HepG2 (cell line): ENCODE measurements around the gene SLC7A6OS.

Experiments
- EP300 ChIP-seq, 3 experiments: sonication (generic) in 1 of 3; formaldehyde crosslinking in 1 of 3; IDR thresholded peaks; 2 replicates each; pipeline versions ENCODE4 v1.5.1 to v1.6.1; 2011 to 2020; ENCODE audit warnings: low read depth in 2 of 3, low read length in 2 of 3, borderline replicate concordance in 1 of 3, improper control_type of control experiment in 1 of 3, mild to moderate bottlenecking in 1 of 3, missing genetic modification reagents in 1 of 3, moderate library complexity in 1 of 3
- KDM5A ChIP-seq: fragments of 200-600 bp; sonication (generic); IDR thresholded peaks from 2 replicates; pipeline ENCODE4 v1.7.0; 2018; ENCODE audit warnings: antibody characterized with exemption, mild to moderate bottlenecking, low read length, borderline replicate concordance
- MEIS1 ChIP-seq: sonication (generic); formaldehyde crosslinking; IDR thresholded peaks from 2 replicates; pipeline ENCODE4 v1.9.0; 2021; ENCODE audit warnings: mild to moderate bottlenecking, missing genetic modification reagents, moderate library complexity, borderline replicate concordance
- NBN ChIP-seq: fragments of 450-650 bp; conservative IDR thresholded peaks from 2 replicates; pipeline ENCODE4 v1.6.1; 2017
- NR2F1 ChIP-seq, 2 experiments: fragments of 450-650 bp in 1 of 2; formaldehyde crosslinking in 1 of 2; IDR thresholded peaks; 2 replicates each; pipeline versions ENCODE4 v1.5.0 to v1.6.1; 2016 to 2020; ENCODE audit warnings: mild to moderate bottlenecking in 1 of 2, missing compliant biosample characterization in 1 of 2, missing genetic modification reagents in 1 of 2, moderate library complexity in 1 of 2
- PPARG ChIP-seq: conservative IDR thresholded peaks from 2 replicates; pipeline ENCODE4 v1.6.1; 2016; ENCODE audit warnings: missing biosample characterization, missing genetic modification reagents
- SKI ChIP-seq: fragments of 450-650 bp; IDR thresholded peaks from one replicate; pipeline ENCODE4 v1.6.1; 2018; ENCODE audit warnings: mild to moderate bottlenecking; ENCODE audit not compliant: partially characterized antibody
- YEATS4 ChIP-seq: sonication (generic); formaldehyde crosslinking; IDR thresholded peaks from 2 replicates; pipeline ENCODE4 v1.4.0; 2020; ENCODE audit warnings: missing genetic modification reagents, borderline replicate concordance
- YY1 ChIP-seq: IDR thresholded peaks from 2 replicates; pipeline ENCODE4 v1.6.1; 2011; ENCODE audit warnings: low read length, low read depth, moderate library complexity, mild to moderate bottlenecking; ENCODE audit not compliant: insufficient read depth, insufficient replicate concordance
- ZNF350 ChIP-seq: sonication (generic); formaldehyde crosslinking; IDR thresholded peaks from 2 replicates; pipeline ENCODE4 v1.4.0; 2020; ENCODE audit warnings: mild to moderate bottlenecking, low read depth, missing genetic modification reagents, borderline replicate concordance
- ZNF552 ChIP-seq: sonication (generic); formaldehyde crosslinking; IDR thresholded peaks from 2 replicates; pipeline ENCODE4 v1.9.0; 2022; ENCODE audit warnings: missing genetic modification reagents, mild to moderate bottlenecking, borderline replicate concordance
- TF ChIP-seq, protein P1 (sequence below): sonication (generic); formaldehyde crosslinking; IDR thresholded peaks from 2 replicates; pipeline ENCODE4 v1.5.1; 2020; ENCODE audit warnings: missing genetic modification reagents, mild to moderate bottlenecking, borderline replicate concordance
- TF ChIP-seq, protein P2 (sequence below): sonication (generic); formaldehyde crosslinking; IDR thresholded peaks from 2 replicates; pipeline ENCODE4 v1.5.0; 2020; ENCODE audit warnings: mild to moderate bottlenecking, missing genetic modification reagents, moderate library complexity

DNA sequence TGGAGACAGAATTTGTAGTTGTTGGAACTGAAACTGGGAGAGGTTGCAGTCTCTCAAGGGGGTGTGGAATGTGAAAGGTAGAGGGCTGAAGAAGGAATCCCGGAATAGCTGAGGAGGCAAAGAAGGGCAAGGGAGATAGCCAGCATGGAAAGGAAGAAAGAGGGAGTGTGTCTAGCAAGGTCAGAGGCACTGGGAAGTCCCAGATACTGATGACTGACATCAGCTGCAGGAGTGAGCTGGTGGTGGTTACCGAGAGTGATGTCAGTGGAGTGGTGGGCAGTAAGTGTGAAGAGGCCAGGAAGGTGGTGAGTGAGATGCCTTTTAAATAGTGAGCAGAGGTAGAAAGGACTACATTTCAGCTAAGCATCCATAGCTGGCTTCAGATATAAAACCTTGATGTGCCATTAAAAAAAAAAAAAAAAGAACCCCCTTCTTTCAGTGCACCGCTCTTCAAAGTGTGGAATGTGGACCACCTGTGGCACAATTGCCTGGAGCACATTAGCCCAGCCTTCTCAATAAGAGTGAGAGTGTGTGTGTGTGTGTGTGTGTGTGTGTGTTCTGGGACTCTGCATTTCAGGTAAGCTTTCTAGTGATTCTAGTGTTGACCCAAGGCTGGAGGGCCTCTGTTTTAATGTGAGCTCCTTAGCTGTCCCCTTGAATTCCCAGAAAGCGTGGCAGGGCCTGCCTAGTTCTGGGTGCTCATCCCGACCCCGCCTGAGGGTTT lies 8.6 kb upstream of the SLC7A6OS start:
- TF ChIP-seq YY1 (no peak), PPARG (CRISPR knock-in tag) (no peak), EP300 (IDR thresholded peaks at IDR 0.05; ENCODE audit: low read depth in 2 of 2, low read length in 2 of 2) (no peak), EP300 (CRISPR knock-in tag; IDR thresholded peaks at IDR 0.05; ENCODE audit: borderline replicate concordance) (no peak), NBN (no peak), YEATS4 (CRISPR knock-in tag) (no peak), NR2F1 (CRISPR knock-in tag; IDR thresholded peaks at IDR 0.05) (no peak), SKI (no peak), ZNF350 (CRISPR knock-in tag) (no peak), KDM5A (no peak), MEIS1 (CRISPR knock-in tag) (no peak), ZNF552 (no peak)
- TF ChIP-seq, protein P1, sequence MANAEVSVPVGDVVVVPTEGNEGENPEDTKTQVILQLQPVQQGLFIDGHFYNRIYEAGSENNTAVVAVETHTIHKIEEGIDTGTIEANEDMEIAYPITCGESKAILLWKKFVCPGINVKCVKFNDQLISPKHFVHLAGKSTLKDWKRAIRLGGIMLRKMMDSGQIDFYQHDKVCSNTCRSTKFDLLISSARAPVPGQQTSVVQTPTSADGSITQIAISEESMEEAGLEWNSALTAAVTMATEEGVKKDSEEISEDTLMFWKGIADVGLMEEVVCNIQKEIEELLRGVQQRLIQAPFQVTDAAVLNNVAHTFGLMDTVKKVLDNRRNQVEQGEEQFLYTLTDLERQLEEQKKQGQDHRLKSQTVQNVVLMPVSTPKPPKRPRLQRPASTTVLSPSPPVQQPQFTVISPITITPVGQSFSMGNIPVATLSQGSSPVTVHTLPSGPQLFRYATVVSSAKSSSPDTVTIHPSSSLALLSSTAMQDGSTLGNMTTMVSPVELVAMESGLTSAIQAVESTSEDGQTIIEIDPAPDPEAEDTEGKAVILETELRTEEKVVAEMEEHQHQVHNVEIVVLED (CRISPR knock-in tag), result no peak
- TF ChIP-seq, protein P2, sequence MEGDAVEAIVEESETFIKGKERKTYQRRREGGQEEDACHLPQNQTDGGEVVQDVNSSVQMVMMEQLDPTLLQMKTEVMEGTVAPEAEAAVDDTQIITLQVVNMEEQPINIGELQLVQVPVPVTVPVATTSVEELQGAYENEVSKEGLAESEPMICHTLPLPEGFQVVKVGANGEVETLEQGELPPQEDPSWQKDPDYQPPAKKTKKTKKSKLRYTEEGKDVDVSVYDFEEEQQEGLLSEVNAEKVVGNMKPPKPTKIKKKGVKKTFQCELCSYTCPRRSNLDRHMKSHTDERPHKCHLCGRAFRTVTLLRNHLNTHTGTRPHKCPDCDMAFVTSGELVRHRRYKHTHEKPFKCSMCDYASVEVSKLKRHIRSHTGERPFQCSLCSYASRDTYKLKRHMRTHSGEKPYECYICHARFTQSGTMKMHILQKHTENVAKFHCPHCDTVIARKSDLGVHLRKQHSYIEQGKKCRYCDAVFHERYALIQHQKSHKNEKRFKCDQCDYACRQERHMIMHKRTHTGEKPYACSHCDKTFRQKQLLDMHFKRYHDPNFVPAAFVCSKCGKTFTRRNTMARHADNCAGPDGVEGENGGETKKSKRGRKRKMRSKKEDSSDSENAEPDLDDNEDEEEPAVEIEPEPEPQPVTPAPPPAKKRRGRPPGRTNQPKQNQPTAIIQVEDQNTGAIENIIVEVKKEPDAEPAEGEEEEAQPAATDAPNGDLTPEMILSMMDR (CRISPR knock-in tag), result no peak
